ENCODE data around the gene REST.
A peak's percentile ranks its signal among the peaks of the same experiment; 100 is the strongest.
"Not testable (repeated sequence)": the region's sequence is repeated elsewhere in the genome, so short reads cannot be mapped to it uniquely, and the experiment has no call there.

The REST gene

GRCh38 chr4:56902703-56903102, 5.0 kb upstream of the REST start:
- TF ChIP-seq GATA1 (IDR thresholded peaks at IDR 0.05; ENCODE audit: low read depth, low read length) (no peak), POLR2A (IDR thresholded peaks at IDR 0.05; ENCODE audit: low read length) (no peak)
- no peak for DNase-seq

- DNase-seq = no peak
Measured at GRCh38 chr4:56905796-56906195, 1.9 kb upstream of the REST start.

GRCh38 chr4:56906489-56907393, 959 bp upstream of the REST start:
- DNase-seq = peak; percentile 28 to 60
- no peak for TF ChIP-seq POLR2A (IDR thresholded peaks at IDR 0.05; ENCODE audit: low read length)
- TF ChIP-seq GATA1 (IDR thresholded peaks at IDR 0.05; ENCODE audit: low read depth, low read length) = no peak

More at GRCh38 chr4:56905796-56906195, 1.9 kb upstream of the REST start:
- TF ChIP-seq GATA1 (IDR thresholded peaks at IDR 0.05; ENCODE audit: low read depth, low read length) (no peak), POLR2A (IDR thresholded peaks at IDR 0.05; ENCODE audit: low read length) (no peak)

GRCh38 chr4:56908206-56909085, 746 bp downstream of the REST start:
- no peak for TF ChIP-seq POLR2A (IDR thresholded peaks at IDR 0.05; ENCODE audit: low read length)
- peak; percentile 77 to 84 for DNase-seq

GRCh38 chr4:56909086-56909894, 1.6 kb downstream of the REST start:
- peak; percentile 67 to 77 for DNase-seq
- no peak for TF ChIP-seq GATA1 (IDR thresholded peaks at IDR 0.05; ENCODE audit: low read depth, low read length)
- TF ChIP-seq POLR2A (IDR thresholded peaks at IDR 0.05; ENCODE audit: low read length) = peak; percentile 50

GRCh38 chr4:56910172-56910967, 2.7 kb downstream of the REST start:
- no peak for TF ChIP-seq GATA1 (IDR thresholded peaks at IDR 0.05; ENCODE audit: low read depth, low read length)
- no peak for TF ChIP-seq POLR2A (IDR thresholded peaks at IDR 0.05; ENCODE audit: low read length)
- peak; percentile 28 to 37 for DNase-seq

- no peak for TF ChIP-seq GATA1 (IDR thresholded peaks at IDR 0.05; ENCODE audit: low read depth, low read length)
- no peak for TF ChIP-seq POLR2A (IDR thresholded peaks at IDR 0.05; ENCODE audit: low read length)
- no peak for DNase-seq
Measured at GRCh38 chr4:56914336-56914735, 6.6 kb downstream of the REST start.

- not testable (repeated sequence) for DNase-seq
Measured at GRCh38 chr4:56914977-56915376, 7.3 kb downstream of the REST start.

- no peak for DNase-seq
- TF ChIP-seq GATA1 (IDR thresholded peaks at IDR 0.05; ENCODE audit: low read depth, low read length) = no peak
- no peak for TF ChIP-seq POLR2A (IDR thresholded peaks at IDR 0.05; ENCODE audit: low read length)
Measured at GRCh38 chr4:56927196-56927595, 19.5 kb downstream of the REST start.

GRCh38 chr4:56930638-56931037, 22.9 kb downstream of the REST start:
- no peak for TF ChIP-seq POLR2A (IDR thresholded peaks at IDR 0.05; ENCODE audit: low read length)
- no peak for TF ChIP-seq GATA1 (IDR thresholded peaks at IDR 0.05; ENCODE audit: low read depth, low read length)

GRCh38 chr4:56931924-56932323, 24.2 kb downstream of the REST start:
- TF ChIP-seq POLR2A (IDR thresholded peaks at IDR 0.05; ENCODE audit: low read length) (no peak), GATA1 (IDR thresholded peaks at IDR 0.05; ENCODE audit: low read depth, low read length) (no peak)
- DNase-seq = no peak

More at GRCh38 chr4:56930638-56931037, 22.9 kb downstream of the REST start:
- no peak for DNase-seq

GRCh38 chr4:56937262-56937661, 29.6 kb downstream of the REST start:
- no peak for TF ChIP-seq GATA1 (IDR thresholded peaks at IDR 0.05; ENCODE audit: low read depth, low read length)
- no peak for TF ChIP-seq POLR2A (IDR thresholded peaks at IDR 0.05; ENCODE audit: low read length)
- no peak for DNase-seq

- not testable (repeated sequence) for DNase-seq
Measured at GRCh38 chr4:56939826-56940225, 32.1 kb downstream of the REST start.

Measured in erythroblast (primary cell).